Endothelial cell of hepatic sinusoid (primary cell): Measurements from ENCODE around the gene FOCAD.

Experiments used
- in situ Hi-C: cut with HindIII; loops from 2 replicates; pipeline ENCODE4 v1.10.0; 2017; ENCODE audit warnings: low sequenced_read_pairs

FOCAD gene

DNA sequence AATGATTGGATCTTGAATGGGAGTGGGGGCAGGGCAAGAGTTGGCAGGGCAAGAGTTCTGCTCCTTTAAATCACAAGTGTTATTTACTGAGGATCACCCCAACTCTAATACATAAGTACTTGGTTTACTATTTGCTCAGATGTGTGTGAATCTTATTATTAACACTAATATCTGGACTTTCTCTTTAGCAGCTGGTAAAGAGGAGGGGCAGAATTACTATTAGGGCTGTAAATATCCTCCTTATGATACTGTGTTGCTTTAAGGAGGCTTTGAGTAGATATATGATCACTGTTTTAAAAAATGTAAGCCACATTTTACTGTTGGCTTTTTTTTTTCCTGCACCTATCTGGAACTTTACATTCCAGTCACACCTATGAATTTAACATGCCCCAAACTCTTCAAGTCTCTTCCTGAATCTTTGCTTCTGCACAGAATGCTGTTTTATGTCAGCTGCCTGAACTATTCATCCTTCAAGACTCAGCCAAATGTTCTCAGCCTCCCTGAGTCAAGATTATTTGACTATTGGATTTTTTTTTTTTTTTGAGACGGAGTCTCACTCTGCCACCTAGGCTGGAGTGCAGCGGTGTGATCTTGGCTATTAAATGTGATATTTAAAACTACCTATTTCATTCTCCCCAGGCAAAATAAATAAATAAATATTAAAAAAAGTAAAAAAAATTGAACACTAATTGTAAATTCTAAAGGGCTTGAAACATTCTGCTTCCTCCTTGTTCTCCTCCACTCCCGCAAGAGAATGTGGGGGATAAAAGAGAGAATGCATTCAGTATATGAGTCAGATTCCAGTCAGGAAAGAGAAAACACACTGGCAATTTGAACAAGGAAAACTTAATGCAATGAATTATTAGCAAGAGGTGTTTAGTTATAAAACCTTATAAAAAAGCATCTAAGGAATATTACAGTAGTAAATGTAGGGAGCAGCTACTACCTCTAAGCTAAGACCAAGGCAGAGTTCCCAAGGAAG, 99.3 kb downstream of the FOCAD start:
- in situ Hi-C loops = no loop called here

DNA sequence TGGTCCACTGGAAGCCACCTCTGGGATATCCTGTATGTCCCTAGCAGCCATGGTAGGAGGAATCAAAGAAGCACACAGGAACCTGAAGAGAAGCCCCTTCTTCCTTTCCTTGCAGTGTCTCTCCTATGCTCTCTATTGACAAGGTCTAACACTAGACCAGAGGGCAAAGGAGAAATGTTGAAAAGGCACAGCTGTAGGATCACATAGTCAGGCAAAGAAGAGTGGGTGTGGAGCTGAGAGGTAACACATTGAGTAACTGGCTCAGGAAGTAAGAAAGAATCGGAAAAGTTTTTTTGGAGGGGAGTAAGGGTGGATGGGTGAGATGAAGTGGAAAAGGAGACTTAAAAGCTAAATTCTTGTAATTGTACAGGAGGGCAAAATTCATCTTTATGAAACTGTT, 100.1 kb downstream of the FOCAD start:
- in situ Hi-C loops = no loop called here

DNA sequence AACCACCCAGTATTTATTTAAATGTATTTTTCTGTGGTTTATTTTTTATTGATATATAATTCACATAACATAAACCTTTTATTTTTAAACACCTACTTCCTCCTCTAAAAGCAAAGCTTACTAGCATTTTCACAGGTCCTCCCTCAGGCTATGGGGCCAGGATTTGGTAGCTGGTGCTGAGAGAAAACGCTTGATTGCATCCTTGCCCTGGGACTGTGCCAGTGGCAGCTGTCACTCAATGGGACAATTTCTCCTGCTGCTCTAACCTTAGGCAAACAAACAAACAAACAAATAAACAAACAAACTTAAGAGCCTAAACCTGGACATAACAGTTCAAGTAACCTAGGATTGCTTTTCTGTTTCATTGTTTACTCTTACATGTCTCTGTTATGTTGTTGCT, 102.7 kb downstream of the FOCAD start:
- in situ Hi-C loops = no loop called here

DNA sequence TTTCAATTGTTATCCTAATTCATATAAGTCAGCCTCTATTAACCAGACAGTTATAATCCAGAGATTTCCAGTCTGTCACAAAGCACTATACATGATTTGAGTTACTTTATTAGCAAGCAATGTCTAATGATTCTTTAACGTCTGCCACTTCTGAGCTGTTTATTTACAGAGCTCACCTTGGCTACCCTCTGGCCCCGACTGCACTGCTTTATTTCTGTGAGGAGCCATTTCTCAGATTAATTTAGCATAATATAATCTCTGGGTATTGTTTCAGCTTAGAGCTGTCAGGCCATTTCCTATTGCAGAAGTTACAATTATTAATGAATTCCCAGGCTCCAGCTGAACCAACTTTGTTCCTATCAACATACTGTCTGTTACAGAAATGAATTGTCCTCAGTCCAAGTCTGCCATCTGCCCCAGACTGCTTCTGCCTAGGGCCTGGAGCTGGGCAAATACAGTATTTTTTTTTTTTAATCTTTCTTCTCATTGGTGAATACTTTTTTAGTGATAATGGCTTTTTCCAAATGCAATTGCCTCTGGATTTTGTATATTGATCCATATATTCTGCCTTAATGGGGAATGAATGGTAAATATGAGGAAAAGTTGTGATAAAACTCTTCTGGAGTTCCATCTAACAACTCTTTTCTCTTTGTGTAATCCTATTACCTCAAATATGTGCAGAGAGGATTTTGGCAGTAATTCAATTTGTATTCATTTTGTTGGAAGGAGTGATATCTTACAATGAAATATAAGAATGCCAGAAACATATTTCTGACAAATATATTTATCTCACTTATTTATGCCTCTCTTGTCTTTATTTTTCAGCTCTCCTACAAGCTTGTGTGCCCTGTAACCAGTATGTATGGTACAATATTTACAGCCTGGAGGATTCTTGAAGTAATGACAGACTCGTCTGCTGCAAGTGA, 104.7 kb downstream of the FOCAD start:
- in situ Hi-C loops = no loop called here

DNA sequence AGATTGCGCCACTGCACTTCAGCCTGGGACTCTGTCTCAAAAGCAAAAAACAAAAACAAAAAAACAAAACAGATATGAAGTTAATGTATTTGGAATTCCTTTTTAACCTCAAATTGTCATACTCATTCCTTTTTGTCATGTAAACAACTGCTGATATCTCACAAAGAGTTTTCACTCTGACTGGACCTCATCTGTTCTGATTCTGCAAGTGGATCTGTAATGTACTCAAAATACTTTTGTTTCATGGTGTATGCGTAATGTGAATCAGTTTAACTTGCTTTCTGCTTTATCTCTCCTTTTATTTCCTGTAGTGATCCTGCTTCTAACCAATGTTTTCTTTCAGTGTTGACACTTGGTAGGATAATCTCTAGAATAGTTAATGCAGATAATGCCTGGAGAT, 106.7 kb downstream of the FOCAD start:
- in situ Hi-C loops = no loop called here

DNA sequence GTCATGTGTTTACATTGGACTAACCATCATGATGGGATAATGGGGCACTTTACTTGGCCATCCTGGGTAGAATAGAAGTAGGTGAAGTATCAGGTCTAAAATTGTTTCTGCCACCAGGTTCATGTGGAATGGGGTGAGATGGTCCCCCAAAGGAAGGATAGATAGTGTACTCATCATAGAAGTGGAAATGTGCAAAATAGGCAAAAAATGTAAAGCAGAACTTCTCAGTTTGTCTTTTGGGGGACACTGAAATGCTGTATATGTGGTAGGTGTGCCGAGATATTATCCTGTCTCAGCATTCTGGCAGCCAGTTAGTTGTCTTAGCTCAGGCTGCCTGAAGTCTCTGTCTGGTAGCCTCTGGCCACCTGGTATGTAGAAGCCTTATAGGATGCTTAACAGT, 107.6 kb downstream of the FOCAD start:
- in situ Hi-C loops = no loop called here

DNA sequence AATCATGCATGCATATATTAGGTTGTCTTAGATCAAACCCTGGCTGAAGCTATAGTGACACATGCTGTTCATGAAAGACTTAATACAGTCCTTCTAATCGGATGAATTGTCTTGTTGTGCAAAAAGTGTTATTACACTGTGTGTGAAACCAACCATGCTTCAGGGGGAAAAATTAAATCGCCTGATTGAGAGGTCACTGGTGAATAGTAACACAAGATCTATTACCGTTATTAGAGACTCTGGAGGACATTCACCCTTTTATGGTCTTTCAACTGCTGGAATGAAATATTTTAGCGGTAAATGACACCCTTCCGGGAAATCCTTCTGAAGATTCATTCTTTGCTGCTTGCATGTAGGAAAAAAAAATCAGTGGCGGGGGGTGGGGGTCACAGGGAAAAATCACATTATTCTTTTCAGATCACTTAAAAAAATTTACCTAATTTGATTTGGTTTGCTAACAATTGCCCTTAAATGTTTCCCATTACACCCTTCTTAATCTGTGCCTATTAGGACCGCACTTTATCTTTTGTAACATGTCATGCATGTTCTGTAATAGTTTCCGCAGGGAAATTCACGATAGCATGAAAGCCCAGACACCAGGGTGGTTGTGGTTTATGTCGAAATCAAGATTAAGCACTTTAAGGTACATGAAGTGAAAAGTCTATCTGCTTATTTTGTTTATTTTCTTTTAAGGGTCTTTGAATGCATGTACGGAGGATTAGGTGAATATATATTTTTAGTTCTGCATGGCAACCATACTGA, 120.6 kb downstream of the FOCAD start:
- in situ Hi-C loops = no loop called here

DNA sequence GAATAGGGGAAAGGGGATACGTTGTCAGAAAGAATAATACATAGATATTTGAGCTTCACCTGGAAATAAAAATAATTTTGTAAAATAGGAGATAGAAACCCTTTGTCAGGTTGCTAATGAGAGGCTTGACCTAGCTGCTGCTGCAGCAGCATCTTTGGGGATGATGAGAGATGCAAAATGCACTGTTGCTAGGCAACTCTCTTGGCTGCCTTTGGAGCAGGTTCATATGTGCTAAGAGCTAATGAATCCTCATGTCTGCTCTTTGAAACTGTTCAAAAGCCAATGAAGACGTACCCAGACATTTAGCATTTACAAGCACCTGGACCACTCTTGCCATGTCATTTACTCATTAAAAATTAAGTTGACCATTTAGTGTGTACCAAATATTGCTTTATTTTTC, 121.7 kb downstream of the FOCAD start:
- in situ Hi-C loops = no loop called here

DNA sequence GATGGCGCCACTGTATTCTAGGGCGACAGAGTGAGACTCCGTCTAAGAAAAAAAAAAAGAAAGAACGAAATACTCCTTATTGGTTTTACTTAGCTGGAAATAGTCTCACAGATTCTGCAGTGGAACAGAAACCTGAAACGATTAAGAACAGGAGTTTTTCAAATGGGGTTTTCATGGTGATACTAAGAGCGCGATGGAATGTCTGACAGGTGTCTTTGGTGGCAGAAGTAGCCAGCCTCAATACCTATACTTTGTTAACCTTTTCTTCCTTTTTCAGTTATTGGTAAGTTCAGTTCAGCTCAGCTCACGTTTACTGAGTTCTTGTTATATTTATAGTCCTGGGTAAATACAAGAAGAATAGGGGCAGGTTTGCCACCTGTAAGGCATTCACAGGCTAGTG, 123.9 kb downstream of the FOCAD start:
- in situ Hi-C loops = no loop called here

DNA sequence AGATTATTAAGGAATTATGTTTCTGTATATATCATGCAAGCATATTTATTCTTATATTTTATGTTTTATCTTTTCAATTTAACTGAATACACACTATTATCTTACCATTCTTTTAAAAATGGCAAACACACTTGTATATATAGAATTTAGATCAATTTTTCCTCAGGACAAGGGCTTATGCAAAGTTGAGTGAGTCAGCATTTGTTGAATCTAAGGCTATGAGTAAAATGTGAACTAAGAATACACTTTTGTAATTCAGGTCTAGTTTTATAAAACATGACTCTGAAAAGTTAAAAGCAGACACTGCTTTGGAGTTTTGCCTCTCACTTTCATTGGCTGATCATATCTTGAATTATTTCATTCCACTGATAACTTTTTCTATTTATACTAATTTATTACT, 127.8 kb downstream of the FOCAD start:
- in situ Hi-C loops = no loop called here

DNA sequence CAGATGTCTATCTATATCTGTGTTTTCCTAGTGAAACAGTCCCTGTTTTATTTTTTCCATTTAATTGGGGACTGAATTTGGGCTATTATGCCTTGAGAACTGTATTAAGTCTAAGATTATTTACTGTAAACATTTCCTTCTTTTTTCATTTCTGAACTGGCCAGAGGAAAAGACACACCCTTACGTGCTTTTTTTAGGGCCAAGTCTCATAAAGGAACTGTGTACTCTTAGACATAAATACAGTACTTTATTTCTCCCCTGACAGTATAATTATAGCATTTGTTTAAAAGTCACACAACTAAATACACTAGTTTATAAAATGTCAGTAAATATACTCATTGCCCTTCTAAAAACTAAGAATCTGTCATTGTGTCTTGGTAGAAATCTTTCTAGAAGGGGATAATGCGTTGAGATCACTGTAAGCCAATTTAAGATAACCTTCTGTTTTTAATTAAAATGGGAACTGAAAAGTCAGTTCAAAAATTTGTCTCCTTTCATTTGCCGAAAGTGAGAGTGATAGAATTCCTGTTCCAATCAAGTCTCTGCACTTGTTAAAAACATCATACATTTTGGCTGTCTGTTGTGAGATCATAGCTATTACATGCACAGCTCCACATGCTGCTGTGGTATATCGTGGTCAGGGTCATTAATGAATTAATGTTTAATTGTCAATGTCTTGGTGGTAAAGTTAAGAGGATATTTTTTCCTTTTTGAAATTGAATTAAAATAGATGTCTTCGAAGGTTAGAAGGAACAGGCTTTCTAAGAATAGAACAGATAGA, 132.1 kb downstream of the FOCAD start:
- in situ Hi-C loops = no loop called here

DNA sequence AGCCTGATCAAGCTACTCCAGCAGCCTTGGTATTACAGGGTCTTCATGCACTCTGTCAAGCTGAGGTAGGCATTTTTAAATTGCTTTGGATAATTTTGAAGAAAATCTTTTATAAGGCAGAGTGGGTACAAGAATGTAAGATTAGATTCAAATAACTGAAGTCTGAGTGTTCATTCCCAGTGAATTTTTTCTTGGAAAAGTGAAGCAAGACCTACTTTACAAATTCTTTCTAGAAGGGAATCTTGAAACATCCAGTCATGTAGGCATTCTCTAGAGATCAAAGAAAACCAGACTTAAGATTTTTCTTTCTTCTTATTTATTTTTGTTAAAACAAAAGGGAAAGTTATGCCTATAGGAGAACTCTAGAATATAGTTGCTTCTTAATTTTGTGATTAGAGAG, 139.0 kb downstream of the FOCAD start:
- in situ Hi-C loops = no loop called here

DNA sequence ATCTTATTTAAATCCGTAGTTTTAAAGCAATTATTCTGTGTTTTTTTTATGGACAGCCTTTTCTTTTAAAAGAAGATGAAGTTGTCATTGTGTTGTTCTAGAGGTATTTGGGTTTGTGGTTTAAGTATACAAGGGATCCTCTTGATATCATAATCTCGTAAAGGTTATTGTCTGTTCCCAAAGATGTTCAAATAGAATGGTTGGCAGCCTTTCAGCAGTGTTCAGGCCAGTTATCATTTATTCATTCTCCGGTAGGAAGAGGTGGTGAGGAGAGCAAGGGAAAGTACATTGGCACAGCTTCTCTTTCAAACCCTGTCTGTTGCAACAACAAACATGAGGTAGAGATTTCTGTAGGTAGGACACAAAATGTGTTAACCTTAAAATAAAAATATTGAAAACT, 147.0 kb downstream of the FOCAD start:
- in situ Hi-C loops = no loop called here

DNA sequence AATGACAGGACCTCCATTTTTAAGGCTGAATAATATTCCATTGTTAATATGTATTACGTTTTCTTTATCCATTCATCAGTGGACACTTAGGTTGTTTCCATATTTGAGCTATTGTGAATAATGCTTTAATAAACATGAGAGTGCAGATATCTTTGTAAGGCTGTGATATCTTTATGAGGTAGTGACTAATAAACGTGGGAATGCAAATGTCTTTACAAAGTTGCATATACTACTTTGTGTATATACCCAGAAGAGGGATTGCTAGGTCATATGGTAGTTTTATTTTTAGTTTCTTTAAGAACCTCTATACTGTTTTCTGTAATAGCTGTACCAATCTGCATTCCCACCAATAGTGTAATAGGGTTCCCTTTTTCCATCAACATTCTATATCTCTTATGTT, 148.7 kb downstream of the FOCAD start:
- in situ Hi-C loops = no loop called here

DNA sequence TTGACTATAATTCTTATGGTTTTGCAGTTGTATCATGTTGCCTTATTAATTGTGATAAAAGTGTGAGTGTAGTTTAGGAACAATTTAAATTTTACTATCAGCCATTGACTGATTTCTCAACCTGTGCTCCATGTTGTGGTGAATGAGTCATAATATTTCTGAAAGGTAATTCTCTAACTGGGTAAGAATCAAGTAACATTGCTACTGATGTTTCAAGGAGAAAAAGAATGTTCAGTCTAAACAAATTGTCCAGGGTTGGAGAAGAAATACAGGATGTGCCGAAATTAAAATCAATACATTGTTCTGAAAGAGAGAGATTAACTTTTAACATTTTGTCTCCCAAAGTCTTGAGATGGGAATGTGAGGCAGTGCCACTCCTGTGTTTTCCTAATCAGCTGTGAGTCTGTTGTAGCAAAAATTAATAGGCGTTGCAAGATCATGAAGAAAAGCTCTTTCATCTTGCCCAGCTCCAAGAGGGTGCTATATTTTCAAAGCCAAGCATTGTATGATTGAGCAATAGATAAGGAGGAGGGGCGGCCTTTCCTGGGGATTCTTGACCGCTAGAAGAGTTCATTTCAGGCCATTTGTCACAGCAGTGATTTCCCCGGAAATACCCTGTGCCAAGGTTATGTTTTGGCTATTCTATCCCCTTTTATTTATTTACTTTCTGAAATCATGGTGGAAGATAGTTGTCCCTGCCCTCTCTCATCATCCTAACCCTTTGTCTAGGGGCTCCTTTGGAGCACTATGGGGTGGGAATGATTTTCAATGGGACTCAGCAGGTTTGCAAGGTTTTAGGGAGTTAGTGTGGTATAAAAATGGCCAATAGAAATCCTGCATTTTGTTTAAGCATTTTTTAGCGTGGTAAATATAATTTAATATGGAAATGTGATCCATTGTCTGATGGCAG, 151.6 kb downstream of the FOCAD start:
- in situ Hi-C loops = no loop called here

DNA sequence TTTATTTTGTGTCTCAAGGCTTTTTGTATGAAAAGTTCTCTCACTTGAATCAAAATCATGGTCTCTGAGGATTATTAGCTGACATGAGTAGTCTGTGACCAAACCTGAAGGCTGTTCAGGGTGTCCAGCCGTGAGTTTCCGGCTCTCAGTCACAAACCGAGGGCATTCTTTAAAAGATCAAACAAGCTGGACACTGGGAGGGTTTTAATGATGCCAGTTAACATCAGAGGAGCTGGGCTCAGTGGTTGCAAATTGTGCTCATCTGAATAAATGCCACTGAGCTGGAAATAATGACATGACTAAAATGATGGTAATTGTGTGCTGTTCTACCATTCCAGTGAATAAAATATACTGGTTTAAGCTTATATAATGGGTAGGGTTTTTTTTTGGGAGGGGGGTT, 153.1 kb downstream of the FOCAD start:
- in situ Hi-C loops = no loop called here

DNA sequence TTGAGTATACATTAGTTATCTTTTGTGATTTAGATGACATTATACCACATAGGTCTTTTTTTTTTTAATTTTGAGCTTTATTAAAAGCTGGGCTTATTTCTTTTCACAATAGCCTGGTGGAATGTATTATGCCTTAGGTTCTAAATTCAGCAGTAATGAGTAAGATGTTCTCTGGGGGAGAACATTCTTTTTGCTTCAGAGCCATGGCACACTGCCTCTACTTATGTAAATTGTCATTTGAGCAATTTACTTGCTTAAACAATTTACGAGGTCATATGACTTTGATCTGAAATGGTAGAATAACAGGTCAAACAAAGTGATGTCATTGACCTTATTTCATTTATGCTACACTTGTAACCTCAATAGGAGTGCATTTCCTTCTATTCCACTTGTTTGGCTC, 154.2 kb downstream of the FOCAD start:
- in situ Hi-C loops = no loop called here

DNA sequence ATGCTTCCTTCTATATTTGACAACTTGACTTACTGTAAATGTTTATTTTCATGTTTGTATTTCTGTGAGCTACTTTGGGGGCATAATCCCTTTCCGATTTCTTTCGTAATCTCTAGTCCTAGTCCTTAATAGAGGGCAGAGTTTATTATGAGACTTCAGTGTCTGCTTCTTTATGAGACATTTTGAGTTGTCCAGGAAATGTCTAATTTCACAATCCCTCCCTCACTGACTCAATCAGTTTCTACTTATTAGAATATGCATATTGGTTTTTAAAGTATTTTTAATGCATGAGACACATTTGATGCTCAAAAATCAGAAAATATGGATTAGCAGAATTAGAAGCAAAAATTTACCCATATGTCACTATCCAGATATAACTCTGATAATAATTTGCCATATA, 160.9 kb downstream of the FOCAD start:
- in situ Hi-C loops = no loop called here

DNA sequence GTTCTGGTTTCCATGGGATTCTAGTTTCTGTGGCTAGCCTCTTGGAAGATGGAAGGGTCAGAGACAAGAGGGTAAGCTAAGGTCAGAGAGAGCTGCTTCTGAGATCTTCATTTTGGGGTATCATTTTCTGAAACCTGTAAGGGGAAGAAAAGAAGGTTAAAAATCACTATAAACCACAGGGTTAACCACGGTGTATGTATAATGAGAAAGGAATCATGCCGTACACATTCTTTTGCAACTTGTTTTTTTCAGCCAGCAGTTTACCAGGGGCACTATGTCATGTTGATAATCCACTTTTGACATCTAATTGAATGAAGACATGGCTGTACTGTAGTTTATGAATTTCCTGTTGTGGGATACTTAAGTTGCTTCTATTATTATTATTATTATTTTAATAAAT, 164.4 kb downstream of the FOCAD start:
- in situ Hi-C loops = no loop called here
